Measurements from ENCODE around the gene SMAD4.

DNA sequence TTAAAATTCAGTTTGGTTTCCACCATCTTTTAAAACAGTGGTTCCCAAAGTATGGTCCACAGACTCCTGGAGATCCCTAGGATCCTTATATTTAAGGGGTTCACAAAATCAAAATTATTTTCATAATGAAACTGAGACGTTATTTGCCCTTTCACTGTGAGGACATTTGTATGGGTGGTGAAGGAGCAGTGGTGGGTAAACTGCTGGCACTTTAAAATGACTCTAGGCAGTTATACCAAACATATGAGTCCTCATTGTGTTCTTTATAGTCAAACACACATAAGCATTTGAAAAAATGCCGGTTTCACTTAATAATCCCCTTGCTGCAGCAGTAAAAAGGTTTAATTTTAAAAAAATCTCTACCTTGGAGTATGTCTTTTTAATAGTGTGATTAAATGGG, 7.2 kb downstream of the SMAD4 start:
- TF ChIP-seq, protein P1, sequence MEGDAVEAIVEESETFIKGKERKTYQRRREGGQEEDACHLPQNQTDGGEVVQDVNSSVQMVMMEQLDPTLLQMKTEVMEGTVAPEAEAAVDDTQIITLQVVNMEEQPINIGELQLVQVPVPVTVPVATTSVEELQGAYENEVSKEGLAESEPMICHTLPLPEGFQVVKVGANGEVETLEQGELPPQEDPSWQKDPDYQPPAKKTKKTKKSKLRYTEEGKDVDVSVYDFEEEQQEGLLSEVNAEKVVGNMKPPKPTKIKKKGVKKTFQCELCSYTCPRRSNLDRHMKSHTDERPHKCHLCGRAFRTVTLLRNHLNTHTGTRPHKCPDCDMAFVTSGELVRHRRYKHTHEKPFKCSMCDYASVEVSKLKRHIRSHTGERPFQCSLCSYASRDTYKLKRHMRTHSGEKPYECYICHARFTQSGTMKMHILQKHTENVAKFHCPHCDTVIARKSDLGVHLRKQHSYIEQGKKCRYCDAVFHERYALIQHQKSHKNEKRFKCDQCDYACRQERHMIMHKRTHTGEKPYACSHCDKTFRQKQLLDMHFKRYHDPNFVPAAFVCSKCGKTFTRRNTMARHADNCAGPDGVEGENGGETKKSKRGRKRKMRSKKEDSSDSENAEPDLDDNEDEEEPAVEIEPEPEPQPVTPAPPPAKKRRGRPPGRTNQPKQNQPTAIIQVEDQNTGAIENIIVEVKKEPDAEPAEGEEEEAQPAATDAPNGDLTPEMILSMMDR (IDR thresholded peaks at IDR 0.05): no peak
- TF ChIP-seq NFYB (CRISPR knock-in tag; conservative IDR thresholded peaks at IDR 0.05; ENCODE audit: low read depth) (no peak), ZNF232 (CRISPR knock-in tag; IDR thresholded peaks at IDR 0.05) (no peak)

Measured in WTC11 (cell line).